ENCODE measurements around the gene ADNP2.
A peak's percentile ranks its signal among the peaks of the same experiment; 100 is the strongest.

ADNP2 gene, protein sequence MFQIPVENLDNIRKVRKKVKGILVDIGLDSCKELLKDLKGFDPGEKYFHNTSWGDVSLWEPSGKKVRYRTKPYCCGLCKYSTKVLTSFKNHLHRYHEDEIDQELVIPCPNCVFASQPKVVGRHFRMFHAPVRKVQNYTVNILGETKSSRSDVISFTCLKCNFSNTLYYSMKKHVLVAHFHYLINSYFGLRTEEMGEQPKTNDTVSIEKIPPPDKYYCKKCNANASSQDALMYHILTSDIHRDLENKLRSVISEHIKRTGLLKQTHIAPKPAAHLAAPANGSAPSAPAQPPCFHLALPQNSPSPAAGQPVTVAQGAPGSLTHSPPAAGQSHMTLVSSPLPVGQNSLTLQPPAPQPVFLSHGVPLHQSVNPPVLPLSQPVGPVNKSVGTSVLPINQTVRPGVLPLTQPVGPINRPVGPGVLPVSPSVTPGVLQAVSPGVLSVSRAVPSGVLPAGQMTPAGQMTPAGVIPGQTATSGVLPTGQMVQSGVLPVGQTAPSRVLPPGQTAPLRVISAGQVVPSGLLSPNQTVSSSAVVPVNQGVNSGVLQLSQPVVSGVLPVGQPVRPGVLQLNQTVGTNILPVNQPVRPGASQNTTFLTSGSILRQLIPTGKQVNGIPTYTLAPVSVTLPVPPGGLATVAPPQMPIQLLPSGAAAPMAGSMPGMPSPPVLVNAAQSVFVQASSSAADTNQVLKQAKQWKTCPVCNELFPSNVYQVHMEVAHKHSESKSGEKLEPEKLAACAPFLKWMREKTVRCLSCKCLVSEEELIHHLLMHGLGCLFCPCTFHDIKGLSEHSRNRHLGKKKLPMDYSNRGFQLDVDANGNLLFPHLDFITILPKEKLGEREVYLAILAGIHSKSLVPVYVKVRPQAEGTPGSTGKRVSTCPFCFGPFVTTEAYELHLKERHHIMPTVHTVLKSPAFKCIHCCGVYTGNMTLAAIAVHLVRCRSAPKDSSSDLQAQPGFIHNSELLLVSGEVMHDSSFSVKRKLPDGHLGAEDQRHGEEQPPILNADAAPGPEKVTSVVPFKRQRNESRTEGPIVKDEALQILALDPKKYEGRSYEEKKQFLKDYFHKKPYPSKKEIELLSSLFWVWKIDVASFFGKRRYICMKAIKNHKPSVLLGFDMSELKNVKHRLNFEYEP

DNA sequence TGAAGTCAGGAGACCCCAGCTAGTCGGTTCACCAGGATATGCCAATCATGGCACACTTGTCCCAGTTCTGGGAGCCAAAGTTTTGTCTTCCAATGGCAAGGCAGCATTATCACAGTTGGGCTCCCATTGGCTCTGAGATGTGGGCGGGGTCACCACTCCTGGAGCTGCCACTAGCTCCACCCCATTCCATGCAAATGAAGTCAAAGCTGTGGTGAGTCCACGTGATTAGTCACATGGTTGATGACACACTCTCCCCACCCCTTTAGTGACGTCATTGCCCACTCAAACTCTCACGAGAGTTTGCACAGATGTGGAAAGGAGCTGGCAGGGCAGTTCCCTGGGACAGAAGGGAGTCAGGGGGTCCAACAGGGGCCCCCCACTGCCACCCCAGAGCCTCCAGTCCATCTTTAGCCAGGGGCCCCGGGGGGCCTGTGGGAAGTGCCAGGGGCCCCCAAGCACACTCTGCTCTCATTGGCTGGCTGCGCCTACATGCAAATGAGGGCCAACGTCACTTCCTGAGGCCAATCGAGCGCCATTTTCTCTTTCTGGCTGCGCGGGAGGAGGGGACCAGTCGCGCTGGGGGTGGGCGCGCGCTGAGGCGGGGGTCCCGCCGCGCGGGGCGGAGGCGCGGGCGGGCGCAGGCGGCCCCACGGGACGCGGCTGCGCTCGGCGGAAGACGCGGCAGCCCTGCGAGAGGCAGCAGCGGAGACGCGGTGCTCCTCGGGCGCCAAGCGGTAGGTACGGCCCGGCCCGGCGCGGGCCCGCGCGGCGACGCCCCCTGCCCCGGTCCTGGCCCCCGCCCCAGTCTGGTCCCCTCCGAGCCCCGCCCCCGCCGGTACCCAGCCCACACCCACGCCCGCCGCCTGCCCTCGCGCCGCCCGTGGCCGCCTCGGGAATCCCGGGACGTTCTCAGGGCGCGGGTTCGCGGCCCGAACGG is at the start of gene ADNP2:
TSS of gene ADNP2 (plus strand) at position 524 of the 937 bp plus-strand sequence. CDS start 8,281 bp downstream, outside the sequence.
- peak; percentile 87 for DNase-seq

DNA sequence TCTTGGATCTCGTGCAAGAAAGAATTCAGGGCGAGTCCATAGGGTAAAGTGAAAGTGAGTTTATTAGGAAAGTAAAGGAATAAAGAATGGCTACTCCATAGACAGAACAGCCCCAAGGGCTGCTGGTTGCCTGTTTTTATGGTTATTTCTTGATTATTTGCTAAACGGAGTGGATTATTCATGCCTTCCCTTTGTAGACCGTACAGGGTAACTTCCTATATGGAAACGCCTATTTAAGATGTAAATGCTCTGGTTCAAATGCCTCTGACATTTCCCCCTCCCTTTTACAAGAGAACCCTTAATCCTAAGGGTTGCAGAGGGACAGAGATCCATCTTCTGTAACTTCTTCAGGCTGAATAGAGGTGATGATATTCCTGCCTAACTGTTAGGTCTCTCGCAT is 49.1 kb upstream of the ADNP2 start:
- no peak for DNase-seq

DNA sequence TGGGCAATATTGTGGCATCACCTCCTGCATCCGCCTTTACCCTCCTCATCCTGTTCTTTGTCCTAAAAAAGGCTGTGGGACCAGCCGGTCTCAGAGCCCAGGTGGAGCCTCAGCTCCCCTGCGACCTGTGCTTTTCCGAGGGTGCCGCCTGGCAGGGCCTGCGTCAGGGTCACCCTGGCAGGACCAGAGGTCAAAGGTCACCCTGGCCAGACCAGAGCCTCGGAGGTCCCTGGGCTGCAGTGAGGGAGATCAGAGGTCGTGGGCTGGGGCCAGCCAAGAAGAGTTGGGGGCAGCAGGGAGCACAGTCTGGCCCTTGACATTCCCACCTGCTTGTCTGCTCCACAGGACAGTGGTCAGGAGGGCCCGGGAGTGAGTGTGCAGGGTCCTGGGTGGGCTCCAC is 43.4 kb upstream of the ADNP2 start:
- DNase-seq = no peak

DNA sequence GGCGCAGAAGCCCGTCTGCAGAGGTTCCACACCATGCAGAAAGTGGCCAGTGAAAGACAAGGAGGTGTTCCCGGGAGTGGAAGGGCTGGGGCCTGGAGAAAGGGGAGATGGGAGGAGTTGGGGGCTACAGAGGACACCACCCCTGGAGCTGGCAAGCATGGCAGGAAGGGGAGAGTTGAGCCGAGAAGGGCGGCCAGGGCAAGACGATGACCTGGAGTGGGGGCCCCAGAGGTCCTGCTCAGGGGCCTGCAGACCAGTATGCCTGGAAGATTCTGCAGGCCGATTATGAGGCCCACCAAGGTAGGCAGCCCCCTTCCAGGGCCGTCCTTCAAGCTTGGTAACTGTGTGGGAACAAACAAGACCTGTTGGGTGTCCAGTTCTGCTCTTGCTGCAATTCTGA is 41.7 kb upstream of the ADNP2 start:
- DNase-seq = no peak

DNA sequence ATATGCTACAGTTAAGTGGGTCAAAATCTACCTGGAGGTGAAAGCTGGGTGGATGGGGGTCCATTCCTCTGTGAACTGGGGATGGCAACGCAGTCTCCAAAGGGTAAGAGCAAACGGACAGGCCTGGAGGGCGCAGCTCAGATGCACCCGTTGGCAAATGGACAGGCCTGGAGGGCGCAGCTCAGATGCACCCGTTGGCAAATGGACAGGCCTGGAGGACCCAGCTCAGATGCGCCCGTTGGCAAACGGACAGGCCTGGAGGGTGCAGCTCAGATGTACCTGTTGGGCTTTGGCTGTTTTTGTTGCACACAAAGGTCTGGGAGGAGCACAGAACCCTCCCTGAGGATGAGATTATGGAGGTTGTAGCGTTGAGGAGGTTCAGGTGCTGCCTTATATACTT is 41.2 kb upstream of the ADNP2 start:
- DNase-seq = no peak

GRCh38 chr18:80068571-80069272 is 40.3 kb upstream of the ADNP2 start:
- no peak for DNase-seq

DNA sequence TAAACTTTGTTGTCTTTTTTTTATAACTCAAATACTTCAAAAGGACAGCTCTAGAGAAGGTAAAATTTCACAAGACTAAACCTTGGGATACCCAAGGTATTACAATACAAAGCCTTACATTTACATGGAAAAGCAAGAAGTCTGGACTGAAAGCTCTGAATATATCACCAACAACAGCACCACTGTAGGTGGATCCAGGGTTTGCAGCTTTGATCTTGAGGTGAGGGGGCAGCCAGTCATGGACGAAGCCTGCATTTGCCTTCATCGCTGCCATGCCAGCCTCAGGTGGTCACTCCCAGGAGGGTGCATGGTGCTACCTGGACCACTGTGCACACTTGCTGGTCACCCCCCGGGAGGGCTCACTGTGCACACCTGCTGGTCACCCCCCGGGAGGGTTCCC is 38.2 kb upstream of the ADNP2 start:
- no peak for DNase-seq

DNA sequence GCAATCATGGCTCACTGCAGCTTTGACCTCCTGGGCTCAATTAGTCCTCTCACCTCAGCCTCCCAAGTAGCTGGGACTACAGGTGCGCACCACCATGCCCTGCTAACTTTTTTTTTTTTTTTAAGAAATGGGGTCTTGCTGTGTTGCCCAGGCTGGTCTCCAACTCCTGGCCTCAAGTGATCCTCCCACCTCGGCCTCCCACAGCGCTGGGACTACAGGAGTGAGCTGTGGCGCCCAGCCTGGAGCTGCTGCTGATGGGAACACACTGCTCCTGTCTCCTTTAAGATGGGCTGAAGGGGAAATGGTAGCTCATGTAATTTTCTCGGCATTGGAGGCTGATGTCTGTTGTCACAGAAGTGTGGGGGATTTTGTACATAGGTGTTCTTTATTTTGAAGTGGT is 34.9 kb upstream of the ADNP2 start:
- DNase-seq = no peak

GRCh38 chr18:80074697-80075096 is 34.4 kb upstream of the ADNP2 start:
- DNase-seq = no peak

GRCh38 chr18:80075940-80076339 is 33.1 kb upstream of the ADNP2 start:
- DNase-seq = no peak

- DNase-seq = no peak
Measured at GRCh38 chr18:80076379-80076778, 32.7 kb upstream of the ADNP2 start.

DNA sequence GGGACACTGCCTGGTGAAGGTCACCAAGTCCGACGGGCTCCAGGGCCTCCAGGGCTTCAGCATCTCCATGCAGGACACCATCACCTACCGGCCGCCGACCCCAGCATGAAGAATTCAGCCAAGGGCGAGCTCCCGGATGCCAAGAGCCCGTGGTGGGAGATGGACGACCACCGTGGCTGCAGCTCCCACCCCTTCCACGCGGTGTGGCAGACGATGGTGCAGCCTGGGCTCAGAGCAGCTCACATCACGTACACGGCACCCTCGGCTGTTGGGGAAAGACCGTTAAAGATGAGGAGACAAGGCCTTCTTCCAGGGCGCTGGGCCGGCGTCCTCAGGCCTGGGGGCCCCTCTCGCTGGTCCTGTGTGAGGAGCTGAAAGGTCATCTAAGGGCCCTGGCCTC is 31.2 kb upstream of the ADNP2 start:
- DNase-seq = no peak

DNA sequence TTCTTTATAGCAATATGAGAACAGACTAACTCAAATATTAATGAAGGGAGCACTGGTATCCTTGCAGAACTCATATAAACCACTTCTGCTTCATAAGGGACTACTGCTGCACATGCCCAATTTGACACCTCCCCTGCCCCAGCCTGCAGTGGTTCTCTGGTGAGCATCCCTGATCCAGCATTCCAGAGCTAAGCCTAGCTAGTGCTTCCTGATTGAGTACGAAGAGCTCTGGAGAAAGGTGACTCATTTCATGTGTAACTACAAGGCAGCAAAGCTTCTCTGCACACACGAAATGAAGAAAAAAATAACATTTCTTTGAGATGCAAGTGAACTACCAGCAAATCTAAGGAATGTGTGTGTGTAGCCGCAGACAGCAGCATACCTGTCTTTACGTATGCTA is 22.8 kb upstream of the ADNP2 start:
- DNase-seq = no peak

DNA sequence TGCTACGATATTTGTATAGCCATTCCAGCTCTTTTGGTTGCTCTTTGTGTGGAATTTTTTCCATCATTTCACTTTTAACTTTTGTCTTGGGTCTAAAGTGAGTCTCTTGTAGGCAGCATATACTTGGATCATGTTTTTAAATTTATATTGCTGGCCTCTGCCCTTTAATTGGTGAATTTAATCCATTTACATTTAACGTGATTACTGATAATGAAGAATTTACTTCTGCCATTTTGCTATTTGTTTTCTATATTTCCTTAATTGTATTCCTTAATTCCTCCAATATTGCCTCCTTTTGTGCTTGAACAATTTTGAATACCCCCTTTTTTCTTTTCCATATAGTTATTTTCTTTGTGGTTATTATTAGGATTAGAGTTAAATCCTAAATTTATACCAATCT is 21.0 kb upstream of the ADNP2 start:
- no peak for DNase-seq

DNA sequence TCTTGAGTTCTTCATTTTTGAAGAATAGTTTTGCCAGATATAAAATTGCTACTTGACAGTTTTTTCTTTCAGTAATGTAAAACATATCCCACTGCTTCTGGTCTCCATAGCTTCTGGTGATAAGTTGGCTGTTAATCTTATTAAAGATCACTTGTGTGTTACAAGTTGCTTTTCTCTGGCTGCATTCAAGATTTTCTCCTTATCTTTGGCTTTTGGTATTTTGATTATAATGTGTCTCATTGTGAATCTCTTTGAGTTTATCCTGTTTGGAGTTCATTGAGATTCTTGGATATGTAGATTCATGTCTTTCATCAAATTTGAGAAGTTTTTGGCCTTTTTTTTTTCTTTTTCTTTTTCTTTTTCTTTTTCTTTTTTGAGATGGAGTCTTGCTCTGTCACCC is 20.2 kb upstream of the ADNP2 start:
- no peak for DNase-seq

GRCh38 chr18:80095414-80095813 is 13.6 kb upstream of the ADNP2 start:
- DNase-seq = no peak

DNA sequence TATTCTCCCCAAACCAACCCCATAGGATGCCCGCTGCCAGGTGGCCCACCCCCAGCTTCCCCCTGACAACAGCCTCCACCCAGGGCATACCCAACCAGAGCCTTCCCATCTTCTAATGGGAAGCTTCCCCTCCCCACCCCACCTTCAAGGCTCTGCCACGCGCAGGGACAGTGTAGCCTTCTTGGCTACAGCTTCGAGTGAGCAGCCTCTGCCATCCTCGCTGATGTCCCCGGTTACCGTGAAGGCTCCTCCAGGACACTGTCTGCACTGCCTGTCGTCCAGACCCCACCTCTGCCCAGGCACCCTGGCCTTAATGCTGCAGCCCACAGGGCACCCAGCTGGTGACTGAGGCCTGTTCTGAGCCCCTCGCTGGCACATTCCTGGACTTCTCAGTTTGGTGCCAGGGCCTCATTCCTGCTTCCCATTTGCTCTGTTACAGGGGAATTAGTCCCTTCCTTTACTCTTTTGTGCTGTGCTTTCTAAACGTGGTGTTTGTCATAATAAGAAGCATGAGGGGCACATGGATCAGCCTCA is 13.0 kb upstream of the ADNP2 start:
- no peak for DNase-seq

- no peak for DNase-seq
Measured at GRCh38 chr18:80097201-80097600, 11.9 kb upstream of the ADNP2 start.

DNA sequence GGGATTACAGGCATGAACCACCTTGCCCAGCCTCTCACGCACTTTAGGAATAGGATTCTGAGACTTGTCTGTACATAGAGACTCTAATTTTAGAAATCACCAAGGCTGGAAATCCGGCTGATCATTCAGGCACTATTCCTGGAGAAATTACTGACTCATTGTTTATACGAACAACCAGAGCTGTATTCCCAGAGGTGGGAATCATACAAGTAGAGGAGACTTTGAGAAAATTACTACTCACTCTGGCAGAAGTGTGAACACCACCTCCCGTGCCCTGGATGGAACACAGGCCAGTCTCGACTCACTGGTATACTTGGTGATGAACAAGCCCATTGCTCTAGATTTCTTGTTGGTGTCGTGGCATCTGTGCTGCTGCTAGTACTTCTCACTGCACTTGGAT is 5.8 kb upstream of the ADNP2 start:
- DNase-seq = no peak

DNA sequence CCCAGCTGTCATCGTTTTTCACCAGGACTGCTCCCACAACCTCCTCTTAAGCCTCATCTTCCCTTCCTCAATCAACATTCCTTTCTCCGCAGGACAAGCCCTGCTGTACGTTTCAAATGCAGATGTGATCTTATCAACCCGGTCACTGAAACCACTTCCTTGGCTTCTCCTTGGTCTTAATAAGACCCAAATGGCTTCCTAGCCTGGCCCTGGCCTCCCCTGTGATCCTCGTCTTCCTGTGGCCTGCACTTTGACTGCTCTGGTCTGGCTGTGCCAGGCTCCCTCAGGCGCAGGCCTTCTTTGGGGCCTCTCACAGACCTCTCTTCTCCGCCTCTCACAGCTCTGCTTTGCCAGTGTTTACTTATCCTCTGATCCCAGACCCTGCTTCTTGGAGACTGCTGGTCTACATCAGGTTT is 4.7 kb upstream of the ADNP2 start:
- DNase-seq = no peak

- DNase-seq = peak; percentile 16
Measured at GRCh38 chr18:80105369-80106167, 3.5 kb upstream of the ADNP2 start.

All from stimulated activated CD4-positive, alpha-beta T cell treated with anti-CD3 and anti-CD28 coated beads, Interleukin-4, amount 100 ng/mL, for 24 hours (primary cell).